ENCODE data around the gene USP47. TPM values are rescaled to one million over a fixed set of nuclear protein-coding genes. Genes with fewer than 3 reads are reported as not detected.

USP47 gene
- total RNA-seq, 4 donors from 2014 or later, result 30.5 to 74.2 (median 43.6) TPM

GRCh38 chr11:11985016-11985715, 143.4 kb downstream of the USP47 start:
- no peak for DNase-seq
- H3K27ac ChIP-seq, result peak overlapping the region in 2 of 4 donors; percentile 4 to 16
- peaks cover 0 to 25% (median 0%) of the 10 kb centered on the region in 3 donors for H3K4me1 ChIP-seq
- no peaks in the 10 kb centered on the region for H3K27me3 ChIP-seq
- no peak for TF ChIP-seq CTCF (IDR thresholded peaks at IDR 0.05)
- no peak for TF ChIP-seq POLR2A (IDR thresholded peaks at IDR 0.05)
- no peaks in the 10 kb centered on the region for H3K36me3 ChIP-seq
- no peaks in the 10 kb centered on the region for H3K9me3 ChIP-seq
- intact Hi-C loops (cut with DNase I), result no loop called here
- 80 to 91% methylated on average over 5 to 8 of the region's 8 CpGs for WGBS, 2 donors
- no peak overlapping the region for H3K4me3 ChIP-seq

- TF ChIP-seq CTCF (IDR thresholded peaks at IDR 0.05), result no peak
- Histone ChIP-seq H3K36me3 (no peaks in the 10 kb centered on the region), H3K27me3 (no peaks in the 10 kb centered on the region), H3K4me1 (peaks cover 0 to 27% (median 0%) of the 10 kb centered on the region in 3 donors), H3K9me3 (no peaks in the 10 kb centered on the region), H3K4me3 (no peak overlapping the region), H3K27ac (peak overlapping the region in 1 of 4 donors; percentile 16)
- intact Hi-C loops (cut with DNase I), result no loop called here
- DNase-seq, result no peak
- 73 to 86% methylated on average over 9 of the region's 9 CpGs for WGBS, 2 donors
Measured at GRCh38 chr11:11985954-11986949, 144.5 kb downstream of the USP47 start.

DNA sequence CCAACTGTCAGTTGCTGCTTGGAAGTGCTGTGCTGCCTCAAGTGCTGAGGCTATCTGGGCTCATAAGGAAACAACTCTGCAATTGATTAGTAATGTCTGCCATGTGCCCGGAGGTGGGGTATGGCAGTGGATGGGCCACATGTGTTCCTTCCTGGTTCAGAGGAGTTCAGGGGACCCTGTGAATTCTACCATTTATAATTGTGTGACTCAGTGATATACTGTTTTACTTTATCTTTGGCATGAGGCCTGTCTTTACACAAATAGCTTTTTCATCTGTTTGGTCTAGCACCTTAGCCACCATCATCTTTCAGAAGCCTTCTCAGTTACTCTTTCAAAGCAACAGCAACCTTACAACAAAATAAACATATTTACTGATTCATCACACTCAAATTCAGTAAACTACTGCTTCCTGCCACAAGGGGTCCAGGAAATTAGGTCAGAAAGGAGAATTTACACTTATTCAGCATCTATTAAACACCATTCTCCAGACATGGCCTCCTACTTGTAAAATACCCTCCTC, 145.8 kb downstream of the USP47 start:
- intact Hi-C loops (cut with DNase I), result no loop called here
- Histone ChIP-seq H3K27ac (peak overlapping the region in 2 of 4 donors; percentile 15 to 56), H3K36me3 (no peaks in the 10 kb centered on the region), H3K4me1 (peaks cover 0 to 27% (median 0%) of the 10 kb centered on the region in 3 donors), H3K9me3 (no peaks in the 10 kb centered on the region), H3K4me3 (no peak overlapping the region), H3K27me3 (no peaks in the 10 kb centered on the region)
- no peak for DNase-seq
- TF ChIP-seq POLR2A (IDR thresholded peaks at IDR 0.05) (no peak), CTCF (IDR thresholded peaks at IDR 0.05) (peak in 2 of 6 experiments; percentile 23 to 38)
- WGBS, 2 donors, result 50 to 71% methylated on average over 1 of the region's 1 CpG

- DNase-seq, result no peak
- WGBS, 2 donors, result 44 to 74% methylated on average over 3 to 5 of the region's 7 CpGs
- Histone ChIP-seq H3K4me3 (no peak overlapping the region), H3K4me1 (peaks cover 0 to 28% (median 0%) of the 10 kb centered on the region in 3 donors), H3K27me3 (no peaks in the 10 kb centered on the region), H3K36me3 (no peaks in the 10 kb centered on the region), H3K27ac (peak overlapping the region in 3 of 4 donors; percentile 15 to 56 (median 33)), H3K9me3 (no peaks in the 10 kb centered on the region)
- intact Hi-C loops (cut with DNase I), result no loop called here
- TF ChIP-seq CTCF (IDR thresholded peaks at IDR 0.05) (no peak), POLR2A (IDR thresholded peaks at IDR 0.05) (no peak)
Measured at GRCh38 chr11:11988099-11988651, 146.4 kb downstream of the USP47 start.

Data from esophagus squamous epithelium (tissue), 5 donors.